Activated CD8-positive, alpha-beta T cell treated with anti-CD3 and anti-CD28 coated beads for 36 hours (primary cell): ENCODE results near the gene KRTAP1-5. TPM values are rescaled to one million over a fixed set of nuclear protein-coding genes. Genes with fewer than 3 reads are reported as not detected.
"Not testable (repeated sequence)": the region's sequence is repeated elsewhere in the genome, so short reads cannot be mapped to it uniquely, and the experiment has no call there.

Experiments
- ATAC-seq: fragments of 200-7000 bp; cut with Tn5 transposase; one replicate; pipeline ENCODE4 v1.10.0; 2021; ENCODE audit warnings: mild to moderate bottlenecking, moderate library complexity
- CTCF ChIA-PET: fragments of 350-600 bp; sonication (Branson Sonifier 250); formaldehyde crosslinking; loops from one replicate; lab custom pipeline; 2021; ENCODE audit warnings: antibody characterized with exemption; lab: Charles Lee
- POLR2A ChIA-PET: fragments of 350-600 bp; sonication (Branson Sonifier 250); formaldehyde crosslinking; loops from one replicate; lab custom pipeline; 2021; ENCODE audit warnings: antibody characterized with exemption; lab: Charles Lee
- DNase-seq: peaks from one replicate; pipeline ENCODE4 v3.0.0-alpha.2; 2020
- H3K27ac Mint-ChIP-seq: one replicate; pipeline ENCODE4 v1.8.0; 2021; ENCODE audit warnings: mild to moderate bottlenecking, mixed read lengths
- H3K27me3 Mint-ChIP-seq: one replicate; pipeline ENCODE4 v1.8.0; 2021; ENCODE audit warnings: mixed read lengths
- H3K36me3 Mint-ChIP-seq: one replicate; pipeline ENCODE4 v1.8.0; 2021; ENCODE audit warnings: low read depth, mixed read lengths
- H3K4me1 Mint-ChIP-seq: one replicate; pipeline ENCODE4 v1.8.0; 2021; ENCODE audit warnings: low read depth, mixed read lengths
- H3K4me3 Mint-ChIP-seq: one replicate; pipeline ENCODE4 v1.8.0; 2021; ENCODE audit warnings: mild to moderate bottlenecking, moderate library complexity, mixed read lengths
- H3K9me3 Mint-ChIP-seq: one replicate; pipeline ENCODE4 v1.8.0; 2021; ENCODE audit warnings: mixed read lengths
- CTCF ChIP-seq: fragments of 200-600 bp; IDR thresholded peaks from one replicate; pipeline ENCODE4 v1.8.0; 2022; ENCODE audit warnings: antibody characterized with exemption, mild to moderate bottlenecking
- intact Hi-C: fragments of 100-400 bp; cut with micrococcal nuclease; formaldehyde crosslinking; loops from one replicate; pipeline ENCODE4 v1.10.0; 2022
- total RNA-seq, 2 experiments: library from RNA; stranded (reverse); gene quantifications; one replicate each; pipeline ENCODE4 v1.2.3, GENCODE V29; 2021

KRTAP1-5 gene
- total RNA-seq, 2 experiments from 2014 or later = not detected

GRCh38 chr17:41063449-41063848 lies 36.4 kb upstream of the KRTAP1-5 start:
- no peak for DNase-seq
- CTCF ChIA-PET = no interaction called here
- TF ChIP-seq CTCF = no peak
- no peak overlapping the region for H3K27ac Mint-ChIP-seq
- H3K4me3 Mint-ChIP-seq = no peak overlapping the region
- no peaks in the 10 kb centered on the region for H3K9me3 Mint-ChIP-seq
- H3K27me3 Mint-ChIP-seq = peaks cover 24% of the 10 kb centered on the region
- intact Hi-C loops = no loop called here
- H3K4me1 Mint-ChIP-seq = no peaks in the 10 kb centered on the region
- no peak for ATAC-seq
- POLR2A ChIA-PET = no interaction called here
- no peaks in the 10 kb centered on the region for H3K36me3 Mint-ChIP-seq

GRCh38 chr17:41061964-41062363 lies 35.0 kb upstream of the KRTAP1-5 start:
- H3K4me3 Mint-ChIP-seq = no peak overlapping the region
- ChIA-PET POLR2A (no interaction called here), CTCF (no interaction called here)
- H3K4me1 Mint-ChIP-seq = no peaks in the 10 kb centered on the region
- peaks cover 32% of the 10 kb centered on the region for H3K27me3 Mint-ChIP-seq
- no peaks in the 10 kb centered on the region for H3K9me3 Mint-ChIP-seq
- ATAC-seq (no peak), DNase-seq (no peak)
- TF ChIP-seq CTCF = no peak
- intact Hi-C loops = no loop called here
- H3K36me3 Mint-ChIP-seq = no peaks in the 10 kb centered on the region
- H3K27ac Mint-ChIP-seq = no peak overlapping the region

GRCh38 chr17:41060052-41060604 lies 33.1 kb upstream of the KRTAP1-5 start, which contains the start of gene KRTAP2-3:
Gene KRTAP2-3, minus strand, starts transcription at chr17:41060114. Its CDS starts 64 bp downstream, at chr17:41060050.
- DNase-seq (no peak), ATAC-seq (no peak)
- no peak within 1 kb of the TSS for H3K4me3 Mint-ChIP-seq
- H3K27ac Mint-ChIP-seq = no peak within 1 kb of the TSS
- H3K4me1 Mint-ChIP-seq = no peaks in the 10 kb centered on the region
- POLR2A ChIA-PET = interaction anchor here (1.0 kb wide), 1 partner anchor 41 kb away, joined by 3 read pairs; no protein-coding TSS in a partner anchor
- intact Hi-C loops = no loop called here
- CTCF ChIA-PET = no interaction called here
- H3K9me3 Mint-ChIP-seq = no peaks in the 10 kb centered on the region
- H3K27me3 Mint-ChIP-seq = peaks cover 32% of the 10 kb centered on the region
- no peaks in the 10 kb centered on the region for H3K36me3 Mint-ChIP-seq
- TF ChIP-seq CTCF = no peak

GRCh38 chr17:41059276-41060051 lies 32.5 kb upstream of the KRTAP1-5 start:
- ChIA-PET CTCF (interaction anchor here (0.8 kb wide), 1 partner anchor 21 kb away, joined by 3 read pairs; no protein-coding TSS in a partner anchor), POLR2A (interaction anchor here (1.0 kb wide), 1 partner anchor 40 kb away, joined by 3 read pairs; no protein-coding TSS in a partner anchor)
- H3K9me3 Mint-ChIP-seq, H3K4me1 Mint-ChIP-seq, H3K36me3 Mint-ChIP-seq, H3K4me3 Mint-ChIP-seq, ATAC-seq, H3K27ac Mint-ChIP-seq, intact Hi-C loops, DNase-seq: not testable (repeated sequence)
- H3K27me3 Mint-ChIP-seq = peaks cover 32% of the 10 kb centered on the region

- H3K4me1 Mint-ChIP-seq = no peaks in the 10 kb centered on the region
- intact Hi-C loops = no loop called here
- no peaks in the 10 kb centered on the region for H3K9me3 Mint-ChIP-seq
- ChIA-PET CTCF (interaction anchor here (0.8 kb wide), 1 partner anchor 20 kb away, joined by 3 read pairs; no protein-coding TSS in a partner anchor), POLR2A (no interaction called here)
- no peak for TF ChIP-seq CTCF
- H3K4me3 Mint-ChIP-seq = no peak overlapping the region
- H3K27me3 Mint-ChIP-seq = peaks cover 33% of the 10 kb centered on the region
- DNase-seq (no peak), ATAC-seq (no peak)
- no peak overlapping the region for H3K27ac Mint-ChIP-seq
- H3K36me3 Mint-ChIP-seq = no peaks in the 10 kb centered on the region
Measured at GRCh38 chr17:41058741-41059140, 31.7 kb upstream of the KRTAP1-5 start.
